ENCODE results near the gene ZNF276.

Gene ZNF276

DNA sequence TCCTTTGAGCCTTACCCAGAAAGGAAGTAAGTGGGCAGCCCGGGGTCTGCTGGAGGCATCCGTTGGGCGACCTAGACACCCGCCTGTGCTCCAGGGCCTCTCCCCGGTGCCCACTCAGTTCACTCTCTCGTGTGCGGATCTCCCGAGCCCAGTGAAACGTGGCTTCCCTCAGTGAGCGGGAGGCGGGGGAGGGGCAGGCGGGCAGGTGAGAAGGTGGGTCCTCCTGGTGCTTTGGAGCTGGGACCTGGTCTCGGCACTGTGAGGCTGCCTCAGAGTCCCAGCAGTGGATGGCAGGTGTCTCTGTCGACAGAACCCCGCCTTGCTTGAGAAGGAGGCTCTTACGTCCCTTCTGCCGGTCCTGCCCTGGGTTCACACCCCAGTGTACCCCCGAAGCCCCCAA lies 8.0 kb downstream of the ZNF276 start:
- in situ Hi-C loops (cut with HindIII; ENCODE audit: low pct_unique_long_range_greater_than_20kb, low sequenced_read_pairs) = no loop called here
- no peak for TF ChIP-seq JUND (IDR thresholded peaks at IDR 0.05; ENCODE audit: low read depth)
- no peak for DNase-seq (ENCODE audit: low read depth in 1 of 2, low spot score in 1 of 2)

DNA sequence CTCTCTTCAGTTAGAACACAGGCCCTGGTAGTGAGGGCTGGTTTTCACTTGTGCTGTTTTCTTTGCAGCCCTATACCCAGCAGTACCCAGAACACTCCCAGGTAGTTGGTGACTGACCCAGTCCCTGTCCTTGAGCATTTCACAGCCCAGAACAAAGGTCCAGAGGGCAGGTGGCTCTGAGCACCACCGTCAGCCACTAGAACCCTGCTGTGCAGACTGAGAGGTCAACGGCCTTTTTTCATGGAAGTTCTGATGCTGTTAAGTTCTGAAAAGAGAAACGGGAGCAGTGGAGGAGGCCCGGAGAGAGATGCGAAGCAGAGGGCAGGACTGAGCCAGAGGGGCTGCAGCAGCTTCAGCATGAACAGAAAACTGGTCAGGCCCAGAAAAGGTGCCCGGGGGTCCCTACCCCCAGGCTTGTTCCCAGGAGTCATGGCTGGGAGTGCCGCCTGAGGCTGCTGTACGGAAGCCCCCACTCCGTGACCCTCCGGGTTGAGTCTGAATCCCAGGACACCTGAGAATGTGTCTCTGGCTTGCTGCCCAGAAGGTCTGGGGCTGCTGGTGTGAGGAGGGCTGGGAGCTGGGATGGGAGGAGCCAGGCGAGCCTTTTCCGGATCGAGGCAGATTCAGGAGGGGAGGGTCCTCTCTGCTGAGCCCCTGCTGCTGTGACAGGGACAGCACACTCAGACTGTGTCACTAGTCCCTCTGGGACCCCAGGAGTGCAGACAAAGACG lies 8.7 kb downstream of the ZNF276 start:
- in situ Hi-C loops (cut with HindIII; ENCODE audit: low pct_unique_long_range_greater_than_20kb, low sequenced_read_pairs) = no loop called here
- TF ChIP-seq JUND (IDR thresholded peaks at IDR 0.05; ENCODE audit: low read depth) = no peak
- DNase-seq (ENCODE audit: low read depth in 1 of 2, low spot score in 1 of 2) = no peak

DNA sequence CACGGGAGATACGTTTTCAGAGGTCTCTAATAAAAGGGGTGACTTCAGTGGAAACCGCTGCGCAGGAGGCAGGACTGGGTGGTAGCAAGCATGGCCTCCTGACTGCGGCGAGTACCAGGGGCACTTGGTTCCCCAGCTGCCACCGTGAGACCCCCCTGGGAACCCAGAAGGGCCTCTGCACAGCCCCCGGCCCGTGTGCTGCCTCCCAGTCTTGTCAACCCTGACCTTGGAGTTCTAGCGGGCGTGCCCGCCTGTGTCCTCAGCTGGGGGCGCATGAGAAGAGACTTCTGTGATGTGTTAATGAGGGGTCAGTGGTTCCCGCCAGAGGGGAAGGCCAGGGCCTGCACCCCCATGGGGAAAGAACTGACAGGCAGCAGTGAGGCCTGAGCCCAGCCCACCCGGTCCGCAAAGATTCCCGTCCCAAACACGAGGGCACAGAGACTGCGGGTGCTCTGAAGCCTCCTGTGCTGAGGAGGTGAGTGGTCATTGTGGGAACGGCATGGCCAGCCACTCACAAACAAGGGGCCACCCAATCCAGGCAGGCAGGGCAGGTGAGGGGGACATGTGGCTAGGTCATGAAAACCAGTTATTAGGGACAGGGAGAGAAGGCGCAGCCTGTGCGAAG lies 9.4 kb downstream of the ZNF276 start:
- no peak for TF ChIP-seq JUND (IDR thresholded peaks at IDR 0.05; ENCODE audit: low read depth)
- no peak for DNase-seq (ENCODE audit: low read depth in 1 of 2, low spot score in 1 of 2)
- in situ Hi-C loops (cut with HindIII; ENCODE audit: low pct_unique_long_range_greater_than_20kb, low sequenced_read_pairs) = no loop called here

DNA sequence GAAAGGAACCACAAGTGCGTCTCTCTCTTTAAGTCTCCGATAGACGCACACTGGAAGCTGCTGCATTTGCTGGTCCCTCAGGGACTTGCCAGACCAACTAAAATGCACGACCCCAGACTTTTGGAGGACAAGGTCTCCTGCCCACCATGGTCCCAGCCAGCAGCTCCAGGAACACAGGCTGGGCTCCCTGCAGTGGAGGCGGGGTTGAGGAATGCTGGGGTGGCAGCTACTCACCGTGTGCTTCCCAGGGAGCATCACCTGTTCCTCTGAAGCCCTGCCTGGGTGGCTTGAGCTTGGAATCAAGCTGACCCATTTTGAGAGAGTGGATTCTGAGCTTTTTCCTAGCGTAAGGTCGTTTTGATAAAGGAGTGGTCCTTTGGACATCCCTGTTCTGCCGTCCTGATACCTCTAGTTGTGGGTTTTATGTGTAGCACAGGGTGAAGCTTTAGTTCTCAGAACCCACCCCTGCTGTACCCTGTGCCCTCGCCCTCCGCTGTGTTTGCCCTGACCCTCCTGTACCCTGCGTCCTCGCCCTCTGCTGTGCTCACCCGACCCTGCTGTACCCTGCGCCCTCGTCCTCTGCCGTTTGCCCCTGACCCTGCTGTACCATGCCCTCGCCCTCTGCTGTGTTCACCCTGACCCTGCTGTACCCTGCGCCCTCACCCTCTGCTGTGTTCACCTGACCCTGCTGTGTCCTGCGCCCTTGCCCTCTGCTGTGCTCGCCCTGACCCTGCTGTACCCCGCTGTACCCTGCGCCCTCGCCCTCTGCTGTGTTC lies 11.0 kb downstream of the ZNF276 start:
- TF ChIP-seq JUND (IDR thresholded peaks at IDR 0.05; ENCODE audit: low read depth) = no peak
- in situ Hi-C loops (cut with HindIII; ENCODE audit: low pct_unique_long_range_greater_than_20kb, low sequenced_read_pairs) = no loop called here
- DNase-seq (ENCODE audit: low read depth in 1 of 2, low spot score in 1 of 2) = no peak

DNA sequence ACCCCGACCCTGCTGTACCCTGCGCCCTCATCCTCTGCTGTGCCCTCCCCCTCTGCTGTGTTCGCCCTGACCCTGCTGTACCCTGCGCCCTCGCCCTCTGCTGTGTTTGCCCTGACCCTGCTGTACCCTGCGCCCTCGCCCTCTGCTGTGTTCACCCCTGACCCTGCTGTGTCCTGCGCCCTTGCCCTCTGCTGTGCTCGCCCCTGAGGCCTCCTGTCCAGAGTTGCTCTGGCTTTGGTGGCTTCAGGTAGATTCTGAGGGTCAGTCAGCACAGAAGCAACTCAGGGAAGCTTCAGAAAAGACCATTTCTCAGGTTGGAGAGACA lies 11.5 kb downstream of the ZNF276 start:
- no peak for DNase-seq (ENCODE audit: low read depth in 1 of 2, low spot score in 1 of 2)
- TF ChIP-seq JUND (IDR thresholded peaks at IDR 0.05; ENCODE audit: low read depth) = no peak
- in situ Hi-C loops (cut with HindIII; ENCODE audit: low pct_unique_long_range_greater_than_20kb, low sequenced_read_pairs) = no loop called here

- in situ Hi-C loops (cut with HindIII; ENCODE audit: low pct_unique_long_range_greater_than_20kb, low sequenced_read_pairs) = no loop called here
- no peak for DNase-seq (ENCODE audit: low read depth in 1 of 2, low spot score in 1 of 2)
- TF ChIP-seq JUND (IDR thresholded peaks at IDR 0.05; ENCODE audit: low read depth) = no peak
Observed at GRCh38 chr16:89733322-89733721, 12.0 kb downstream of the ZNF276 start.

- in situ Hi-C loops (cut with HindIII; ENCODE audit: low pct_unique_long_range_greater_than_20kb, low sequenced_read_pairs) = no loop called here
Observed at GRCh38 chr16:89733792-89734191, 12.5 kb downstream of the ZNF276 start.

DNA sequence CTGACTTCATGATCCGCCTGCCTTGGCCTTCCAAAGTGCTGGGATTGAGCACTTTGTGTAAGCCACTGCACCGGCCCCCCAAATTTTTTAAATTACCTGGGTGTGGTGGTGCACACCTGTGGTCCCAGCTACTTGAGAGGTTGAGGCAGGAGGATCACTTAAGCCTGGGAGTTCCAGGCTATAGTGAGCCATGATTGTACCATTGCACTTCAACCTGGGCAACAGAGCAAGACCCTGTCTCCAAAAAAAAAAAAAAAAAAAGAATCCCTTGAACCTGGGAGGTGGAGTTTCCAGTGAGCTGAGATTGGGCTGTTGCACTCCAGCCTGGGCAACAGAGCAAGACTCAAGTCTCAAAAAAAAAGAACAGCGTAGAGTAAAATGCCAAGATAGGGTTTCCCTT lies 15.2 kb downstream of the ZNF276 start:
- in situ Hi-C loops (cut with HindIII; ENCODE audit: low pct_unique_long_range_greater_than_20kb, low sequenced_read_pairs) = no loop called here
- TF ChIP-seq JUND (IDR thresholded peaks at IDR 0.05; ENCODE audit: low read depth) = no peak
- DNase-seq (ENCODE audit: low read depth in 1 of 2, low spot score in 1 of 2) = no peak

More at GRCh38 chr16:89733792-89734191, 12.5 kb downstream of the ZNF276 start:
- DNase-seq (ENCODE audit: low read depth in 1 of 2, low spot score in 1 of 2) = no peak
- no peak for TF ChIP-seq JUND (IDR thresholded peaks at IDR 0.05; ENCODE audit: low read depth)

DNA sequence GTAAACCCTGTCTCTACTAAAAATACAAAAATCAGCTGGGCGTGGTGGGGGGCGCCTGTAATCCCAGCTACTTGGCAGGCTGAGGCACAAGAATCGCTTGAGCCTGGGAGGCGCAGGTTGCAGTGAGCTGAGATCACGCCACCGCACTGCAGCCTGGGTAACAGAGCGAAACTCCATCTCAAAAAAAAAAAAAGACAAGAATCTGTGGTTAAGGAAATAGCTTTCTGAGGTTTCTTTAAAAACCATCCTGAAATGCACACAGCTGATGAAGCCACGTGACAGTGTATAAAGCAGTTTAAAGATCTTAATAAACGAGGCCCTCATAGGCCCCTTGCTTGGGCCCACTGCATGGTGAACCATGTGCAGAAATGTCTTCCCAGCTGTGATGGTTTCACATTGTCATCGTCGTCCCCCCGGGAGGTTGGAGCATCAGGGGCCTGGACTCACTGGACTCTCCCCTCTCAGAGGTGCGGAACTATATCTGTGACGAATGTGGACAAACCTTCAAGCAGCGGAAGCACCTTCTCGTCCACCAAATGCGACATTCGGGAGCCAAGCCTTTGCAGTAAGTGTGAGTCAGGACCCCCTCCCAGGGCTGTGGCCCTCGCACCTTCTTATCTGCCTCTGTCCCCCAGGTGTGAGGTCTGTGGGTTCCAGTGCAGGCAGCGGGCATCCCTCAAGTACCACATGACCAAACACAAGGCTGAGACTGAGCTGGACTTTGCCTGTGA lies 16.2 kb downstream of the ZNF276 start:
- in situ Hi-C loops (cut with HindIII; ENCODE audit: low pct_unique_long_range_greater_than_20kb, low sequenced_read_pairs) = no loop called here
- no peak for DNase-seq (ENCODE audit: low read depth in 1 of 2, low spot score in 1 of 2)
- no peak for TF ChIP-seq JUND (IDR thresholded peaks at IDR 0.05; ENCODE audit: low read depth)

- in situ Hi-C loops (cut with HindIII; ENCODE audit: low pct_unique_long_range_greater_than_20kb, low sequenced_read_pairs) = no loop called here
- DNase-seq (ENCODE audit: low read depth in 1 of 2, low spot score in 1 of 2) = no peak
- no peak for TF ChIP-seq JUND (IDR thresholded peaks at IDR 0.05; ENCODE audit: low read depth)
Observed at GRCh38 chr16:89738072-89738377, 16.7 kb downstream of the ZNF276 start.

DNA sequence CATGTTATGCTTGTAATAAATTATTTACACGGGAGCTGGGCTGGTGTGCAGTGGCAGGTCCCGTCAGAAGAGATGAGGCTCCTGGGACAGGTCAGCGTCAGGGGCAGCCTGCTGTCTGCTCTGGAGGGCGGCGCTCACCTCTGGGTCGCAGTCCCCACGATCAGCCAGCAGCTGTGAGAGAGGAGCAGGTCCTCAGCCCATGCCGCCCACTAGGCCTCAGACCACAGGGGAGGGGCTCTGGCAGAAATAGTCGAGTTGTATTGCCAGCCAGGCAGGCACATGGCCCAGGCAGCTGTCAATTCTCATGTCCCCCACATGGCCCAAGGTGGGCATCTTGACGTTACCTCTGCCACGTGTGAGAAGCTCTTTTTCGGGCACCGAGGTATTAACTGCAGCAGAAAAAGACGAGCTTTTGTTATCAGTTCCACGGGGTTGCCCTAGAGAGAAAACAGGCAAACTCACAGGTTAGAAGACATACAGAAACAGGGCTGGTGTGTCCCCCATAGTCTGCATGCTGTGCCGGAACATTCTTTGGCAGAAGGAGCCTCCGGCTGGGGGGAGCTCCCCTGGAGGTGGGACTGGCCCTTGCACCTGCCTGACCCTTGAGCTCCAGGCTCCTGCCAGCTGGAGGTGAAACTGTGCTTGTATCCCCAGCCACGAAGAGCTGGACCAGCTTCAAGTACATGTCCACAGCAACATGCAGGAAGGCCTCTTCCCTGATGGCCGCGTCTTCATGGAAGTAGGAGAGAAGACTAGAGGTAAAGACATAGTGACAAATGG lies 17.4 kb downstream of the ZNF276 start:
- in situ Hi-C loops (cut with HindIII; ENCODE audit: low pct_unique_long_range_greater_than_20kb, low sequenced_read_pairs) = no loop called here

GRCh38 chr16:89739383-89739782 lies 18.0 kb downstream of the ZNF276 start:
- in situ Hi-C loops (cut with HindIII; ENCODE audit: low pct_unique_long_range_greater_than_20kb, low sequenced_read_pairs) = no loop called here
- DNase-seq (ENCODE audit: low read depth in 1 of 2, low spot score in 1 of 2) = no peak
- no peak for TF ChIP-seq JUND (IDR thresholded peaks at IDR 0.05; ENCODE audit: low read depth)

More for the DNA sequence above, 17.4 kb downstream of the ZNF276 start:
- no peak for DNase-seq (ENCODE audit: low read depth in 1 of 2, low spot score in 1 of 2)
- TF ChIP-seq JUND (IDR thresholded peaks at IDR 0.05; ENCODE audit: low read depth) = no peak
